ENCODE results near the gene ANKS1B.
"Not testable (repeated sequence)": the region's sequence is repeated elsewhere in the genome, so short reads cannot be mapped to it uniquely, and the experiment has no call there.

Gene ANKS1B

GRCh38 chr12:99861731-99862130, 123.0 kb downstream of the ANKS1B start:
- no peak for DNase-seq (ENCODE audit: low spot score)

- no peak for DNase-seq (ENCODE audit: low spot score)
Observed at GRCh38 chr12:99859126-99859525, 125.6 kb downstream of the ANKS1B start.

- DNase-seq (ENCODE audit: low spot score): no peak
Observed at GRCh38 chr12:99852666-99853065, 132.1 kb downstream of the ANKS1B start.

- no peak for DNase-seq (ENCODE audit: low spot score)
Observed at GRCh38 chr12:99847936-99848335, 136.8 kb downstream of the ANKS1B start.

- no peak for DNase-seq (ENCODE audit: low spot score)
Observed at GRCh38 chr12:99834710-99835109, 150.0 kb downstream of the ANKS1B start.

- DNase-seq (ENCODE audit: low spot score): no peak
Observed at GRCh38 chr12:99833397-99833796, 151.3 kb downstream of the ANKS1B start.

GRCh38 chr12:99824900-99825542, 159.7 kb downstream of the ANKS1B start:
- no peak for DNase-seq (ENCODE audit: low spot score)

GRCh38 chr12:99822273-99822672, 162.5 kb downstream of the ANKS1B start:
- DNase-seq (ENCODE audit: low spot score): no peak

- peak; percentile 58 for DNase-seq (ENCODE audit: low spot score)
Observed at GRCh38 chr12:99810718-99811593, 173.8 kb downstream of the ANKS1B start.

GRCh38 chr12:99809909-99810308, 174.8 kb downstream of the ANKS1B start:
- DNase-seq (ENCODE audit: low spot score): no peak

- DNase-seq (ENCODE audit: low spot score): no peak
Observed at GRCh38 chr12:99806304-99806703, 178.4 kb downstream of the ANKS1B start.

- no peak for DNase-seq (ENCODE audit: low spot score)
Observed at GRCh38 chr12:99804715-99805114, 180.0 kb downstream of the ANKS1B start.

- no peak for DNase-seq (ENCODE audit: low spot score)
Observed at GRCh38 chr12:99800605-99801004, 184.1 kb downstream of the ANKS1B start.

GRCh38 chr12:99797931-99798330, 186.8 kb downstream of the ANKS1B start:
- not testable (repeated sequence) for DNase-seq (ENCODE audit: low spot score)

- no peak for DNase-seq (ENCODE audit: low spot score)
Observed at GRCh38 chr12:99783421-99783820, 201.3 kb downstream of the ANKS1B start.

- no peak for DNase-seq (ENCODE audit: low spot score)
Observed at GRCh38 chr12:99772274-99772673, 212.5 kb downstream of the ANKS1B start.

GRCh38 chr12:99771659-99772058, 213.1 kb downstream of the ANKS1B start:
- DNase-seq (ENCODE audit: low spot score): no peak

- no peak for DNase-seq (ENCODE audit: low spot score)
Observed at GRCh38 chr12:99769396-99769980, 215.2 kb downstream of the ANKS1B start.

GRCh38 chr12:99768758-99769157, 216.0 kb downstream of the ANKS1B start:
- DNase-seq (ENCODE audit: low spot score): no peak

- peak; percentile 27 for DNase-seq (ENCODE audit: low spot score)
Observed at GRCh38 chr12:99767809-99768208, 216.9 kb downstream of the ANKS1B start.

GRCh38 chr12:99766408-99766807, 218.3 kb downstream of the ANKS1B start:
- DNase-seq (ENCODE audit: low spot score): no peak

- no peak for DNase-seq (ENCODE audit: low spot score)
Observed at GRCh38 chr12:99765469-99766114, 219.1 kb downstream of the ANKS1B start.

GRCh38 chr12:99759444-99759843, 225.3 kb downstream of the ANKS1B start:
- DNase-seq (ENCODE audit: low spot score): no peak

All from putamen (tissue), 1 donor.